HepG2 (cell line): ENCODE measurements around the gene WDSUB1. TPM values are rescaled to one million over a fixed set of nuclear protein-coding genes. Genes with fewer than 3 reads are reported as not detected.

Source experiments
- GATAD1 ChIP-seq: IDR thresholded peaks from 2 replicates; pipeline ENCODE4 v1.6.1; 2016; ENCODE audit warnings: missing genetic modification reagents, missing compliant biosample characterization
- HOXA9 ChIP-seq: sonication (generic); formaldehyde crosslinking; IDR thresholded peaks from 2 replicates; pipeline ENCODE4 v1.8.1; 2022; ENCODE audit warnings: missing genetic modification reagents, mild to moderate bottlenecking, moderate library complexity, borderline replicate concordance
- MED1 ChIP-seq: sonication (generic); formaldehyde crosslinking; IDR thresholded peaks from 2 replicates; pipeline ENCODE4 v1.4.0; 2020; ENCODE audit warnings: missing genetic modification reagents
- MTA3 ChIP-seq: sonication (generic); formaldehyde crosslinking; IDR thresholded peaks from 2 replicates; pipeline ENCODE4 v1.4.0; 2020; ENCODE audit warnings: missing genetic modification reagents
- MXD3 ChIP-seq: IDR thresholded peaks from 2 replicates; pipeline ENCODE4 v1.6.1; 2016; ENCODE audit warnings: mild to moderate bottlenecking, missing biosample characterization, missing genetic modification reagents
- MYNN ChIP-seq: sonication (generic); formaldehyde crosslinking; IDR thresholded peaks from 2 replicates; pipeline ENCODE4 v1.4.0; 2020; ENCODE audit warnings: mild to moderate bottlenecking, low read depth, missing genetic modification reagents
- NCOA1 ChIP-seq: sonication (generic); formaldehyde crosslinking; IDR thresholded peaks from 2 replicates; pipeline ENCODE4 v1.9.0; 2021; ENCODE audit warnings: missing genetic modification reagents
- NR2F6 ChIP-seq, 2 experiments: IDR thresholded peaks; 2 replicates each; pipeline ENCODE4 v1.6.1; 2016; ENCODE audit warnings: antibody characterized with exemption in 1 of 2, mild to moderate bottlenecking in 1 of 2
- PRDM4 ChIP-seq: sonication (generic); formaldehyde crosslinking; IDR thresholded peaks from 2 replicates; pipeline ENCODE4 v1.9.0; 2021; ENCODE audit warnings: missing genetic modification reagents, borderline replicate concordance
- PTBP1 ChIP-seq: fragments of 200-400 bp; formaldehyde crosslinking; IDR thresholded peaks from 2 replicates; pipeline ENCODE4 v1.6.1; 2018; ENCODE audit warnings: low read length, low read depth; ENCODE audit not compliant: poor library complexity, severe bottlenecking
- REPIN1 ChIP-seq: sonication (generic); formaldehyde crosslinking; IDR thresholded peaks from 2 replicates; pipeline ENCODE4 v1.8.0; 2022; ENCODE audit warnings: missing genetic modification reagents, low read depth, mild to moderate bottlenecking, borderline replicate concordance
- SMARCE1 ChIP-seq: fragments of 450-650 bp; IDR thresholded peaks from 2 replicates; pipeline ENCODE4 v1.6.1; 2017; ENCODE audit warnings: borderline replicate concordance
- ZFP82 ChIP-seq: sonication (generic); formaldehyde crosslinking; IDR thresholded peaks from 2 replicates; pipeline ENCODE4 v1.5.1; 2020; ENCODE audit warnings: mild to moderate bottlenecking, missing genetic modification reagents, borderline replicate concordance
- ZFP90 ChIP-seq: sonication (generic); formaldehyde crosslinking; IDR thresholded peaks from 2 replicates; pipeline ENCODE4 v1.8.0; 2022; ENCODE audit warnings: missing genetic modification reagents, mild to moderate bottlenecking, inconsistent platforms, borderline replicate concordance
- ZNF12 ChIP-seq: sonication (generic); formaldehyde crosslinking; IDR thresholded peaks from 2 replicates; pipeline ENCODE4 v1.5.0; 2020; ENCODE audit warnings: missing genetic modification reagents
- ZNF260 ChIP-seq: sonication (generic); formaldehyde crosslinking; IDR thresholded peaks from 2 replicates; pipeline ENCODE4 v1.4.0; 2020; ENCODE audit warnings: missing genetic modification reagents, low read depth, mild to moderate bottlenecking, borderline replicate concordance
- ZNF292 ChIP-seq: sonication (generic); formaldehyde crosslinking; IDR thresholded peaks from 2 replicates; pipeline ENCODE4 v1.8.1; 2022; ENCODE audit warnings: mild to moderate bottlenecking, low read depth, missing genetic modification reagents, borderline replicate concordance
- ZNF598 ChIP-seq: sonication (generic); formaldehyde crosslinking; IDR thresholded peaks from 2 replicates; pipeline ENCODE4 v1.5.1; 2020; ENCODE audit warnings: mild to moderate bottlenecking, missing genetic modification reagents, borderline replicate concordance
- ZNF776 ChIP-seq: sonication (generic); formaldehyde crosslinking; IDR thresholded peaks from 2 replicates; pipeline ENCODE4 v1.4.0; 2020; ENCODE audit warnings: mild to moderate bottlenecking, missing genetic modification reagents
- polyA plus RNA-seq, 8 experiments: library from polyadenylated mRNA; depleted of rRNA in 3 of 8; stranded (reverse) in 7 of 8; unstranded in 1 of 8; fragments of >200 nt; fragmentation: Illumina TruSeq in 4 of 8; extraction: Trizol in 4 of 8; gene quantifications; 2 replicates each; pipeline versions ENCODE4 v1.2.1 to v1.2.3, GENCODE V29; 2011 to 2016; ENCODE audit warnings: low read depth in 4 of 8, missing spikeins in 1 of 8, mixed read lengths in 1 of 8; ENCODE audit not compliant: insufficient read depth in 1 of 8
- total RNA-seq, 5 experiments: library from RNA; depleted of rRNA; stranded (reverse); fragments of >200 nt; fragmentation: Illumina TruSeq; extraction: Trizol; gene quantifications; 2 replicates each; pipeline ENCODE4 v1.2.3, GENCODE V29; 2016; ENCODE audit warnings: low read depth in 1 of 5
- TF ChIP-seq, protein P1 (sequence below): sonication (generic); formaldehyde crosslinking; IDR thresholded peaks from 2 replicates; pipeline ENCODE4 v1.5.1; 2020; ENCODE audit warnings: mild to moderate bottlenecking, missing genetic modification reagents, borderline replicate concordance

WDSUB1 gene
- total and polyA plus RNA-seq, 2 of the 13 experiments (the other 11 are each of a cell fraction or from before 2014, with no cell fraction given), result 10.1 to 10.7 TPM

GRCh38 chr2:159285929-159286708 lies at the start of gene WDSUB1 (continued):
- TF ChIP-seq, protein P1, sequence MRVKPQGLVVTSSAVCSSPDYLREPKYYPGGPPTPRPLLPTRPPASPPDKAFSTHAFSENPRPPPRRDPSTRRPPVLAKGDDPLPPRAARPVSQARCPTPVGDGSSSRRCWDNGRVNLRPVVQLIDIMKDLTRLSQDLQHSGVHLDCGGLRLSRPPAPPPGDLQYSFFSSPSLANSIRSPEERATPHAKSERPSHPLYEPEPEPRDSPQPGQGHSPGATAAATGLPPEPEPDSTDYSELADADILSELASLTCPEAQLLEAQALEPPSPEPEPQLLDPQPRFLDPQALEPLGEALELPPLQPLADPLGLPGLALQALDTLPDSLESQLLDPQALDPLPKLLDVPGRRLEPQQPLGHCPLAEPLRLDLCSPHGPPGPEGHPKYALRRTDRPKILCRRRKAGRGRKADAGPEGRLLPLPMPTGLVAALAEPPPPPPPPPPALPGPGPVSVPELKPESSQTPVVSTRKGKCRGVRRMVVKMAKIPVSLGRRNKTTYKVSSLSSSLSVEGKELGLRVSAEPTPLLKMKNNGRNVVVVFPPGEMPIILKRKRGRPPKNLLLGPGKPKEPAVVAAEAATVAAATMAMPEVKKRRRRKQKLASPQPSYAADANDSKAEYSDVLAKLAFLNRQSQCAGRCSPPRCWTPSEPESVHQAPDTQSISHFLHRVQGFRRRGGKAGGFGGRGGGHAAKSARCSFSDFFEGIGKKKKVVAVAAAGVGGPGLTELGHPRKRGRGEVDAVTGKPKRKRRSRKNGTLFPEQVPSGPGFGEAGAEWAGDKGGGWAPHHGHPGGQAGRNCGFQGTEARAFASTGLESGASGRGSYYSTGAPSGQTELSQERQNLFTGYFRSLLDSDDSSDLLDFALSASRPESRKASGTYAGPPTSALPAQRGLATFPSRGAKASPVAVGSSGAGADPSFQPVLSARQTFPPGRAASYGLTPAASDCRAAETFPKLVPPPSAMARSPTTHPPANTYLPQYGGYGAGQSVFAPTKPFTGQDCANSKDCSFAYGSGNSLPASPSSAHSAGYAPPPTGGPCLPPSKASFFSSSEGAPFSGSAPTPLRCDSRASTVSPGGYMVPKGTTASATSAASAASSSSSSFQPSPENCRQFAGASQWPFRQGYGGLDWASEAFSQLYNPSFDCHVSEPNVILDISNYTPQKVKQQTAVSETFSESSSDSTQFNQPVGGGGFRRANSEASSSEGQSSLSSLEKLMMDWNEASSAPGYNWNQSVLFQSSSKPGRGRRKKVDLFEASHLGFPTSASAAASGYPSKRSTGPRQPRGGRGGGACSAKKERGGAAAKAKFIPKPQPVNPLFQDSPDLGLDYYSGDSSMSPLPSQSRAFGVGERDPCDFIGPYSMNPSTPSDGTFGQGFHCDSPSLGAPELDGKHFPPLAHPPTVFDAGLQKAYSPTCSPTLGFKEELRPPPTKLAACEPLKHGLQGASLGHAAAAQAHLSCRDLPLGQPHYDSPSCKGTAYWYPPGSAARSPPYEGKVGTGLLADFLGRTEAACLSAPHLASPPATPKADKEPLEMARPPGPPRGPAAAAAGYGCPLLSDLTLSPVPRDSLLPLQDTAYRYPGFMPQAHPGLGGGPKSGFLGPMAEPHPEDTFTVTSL (CRISPR knock-in tag), result no peak; the same call in 1 of the 2 replicates
- TF ChIP-seq NR2F6 (IDR thresholded peaks at IDR 0.05) (no peak), NR2F6 (CRISPR knock-in tag; IDR thresholded peaks at IDR 0.05) (peak; percentile 24; the same call in 1 of the 2 replicates), REPIN1 (no peak; the same call in none of the 2 replicates), MTA3 (CRISPR knock-in tag) (no peak), PTBP1 (no peak), ZFP90 (CRISPR knock-in tag) (peak; percentile 18; the same call in 1 of the 2 replicates), ZNF260 (CRISPR knock-in tag) (no peak), NCOA1 (0 out of 2 replicates have a peak, but pooled peaks have one; percentile 55), ZNF598 (CRISPR knock-in tag) (no peak; the same call in 1 of the 2 replicates), HOXA9 (CRISPR knock-in tag) (peak; percentile 85; the same call in 1 of the 2 replicates), MED1 (CRISPR knock-in tag) (peak; percentile 46; the same call in 1 of the 2 replicates), GATAD1 (CRISPR knock-in tag) (no peak), ZFP82 (CRISPR knock-in tag) (peak; percentile 80; the same call in 1 of the 2 replicates), MXD3 (CRISPR knock-in tag) (peak; percentile 95), ZNF12 (no peak), SMARCE1 (no peak), MYNN (peak; percentile 36; the same call in 1 of the 2 replicates), ZNF292 (CRISPR knock-in tag) (peak; percentile 76), ZNF776 (CRISPR knock-in tag) (peak; percentile 67; the same call in 1 of the 2 replicates), PRDM4 (CRISPR knock-in tag) (no peak)
